NCI-H748 (cell line): ENCODE results near the gene OVOL2.
"Not testable (repeated sequence)": the region's sequence is repeated elsewhere in the genome, so short reads cannot be mapped to it uniquely, and the experiment has no call there.

Experiments
- DNase-seq: peaks from one replicate; lab custom pipeline; 2025; ENCODE audit not compliant: unreplicated experiment; lab: John Stamatoyannopoulos, UW

OVOL2 gene

DNA sequence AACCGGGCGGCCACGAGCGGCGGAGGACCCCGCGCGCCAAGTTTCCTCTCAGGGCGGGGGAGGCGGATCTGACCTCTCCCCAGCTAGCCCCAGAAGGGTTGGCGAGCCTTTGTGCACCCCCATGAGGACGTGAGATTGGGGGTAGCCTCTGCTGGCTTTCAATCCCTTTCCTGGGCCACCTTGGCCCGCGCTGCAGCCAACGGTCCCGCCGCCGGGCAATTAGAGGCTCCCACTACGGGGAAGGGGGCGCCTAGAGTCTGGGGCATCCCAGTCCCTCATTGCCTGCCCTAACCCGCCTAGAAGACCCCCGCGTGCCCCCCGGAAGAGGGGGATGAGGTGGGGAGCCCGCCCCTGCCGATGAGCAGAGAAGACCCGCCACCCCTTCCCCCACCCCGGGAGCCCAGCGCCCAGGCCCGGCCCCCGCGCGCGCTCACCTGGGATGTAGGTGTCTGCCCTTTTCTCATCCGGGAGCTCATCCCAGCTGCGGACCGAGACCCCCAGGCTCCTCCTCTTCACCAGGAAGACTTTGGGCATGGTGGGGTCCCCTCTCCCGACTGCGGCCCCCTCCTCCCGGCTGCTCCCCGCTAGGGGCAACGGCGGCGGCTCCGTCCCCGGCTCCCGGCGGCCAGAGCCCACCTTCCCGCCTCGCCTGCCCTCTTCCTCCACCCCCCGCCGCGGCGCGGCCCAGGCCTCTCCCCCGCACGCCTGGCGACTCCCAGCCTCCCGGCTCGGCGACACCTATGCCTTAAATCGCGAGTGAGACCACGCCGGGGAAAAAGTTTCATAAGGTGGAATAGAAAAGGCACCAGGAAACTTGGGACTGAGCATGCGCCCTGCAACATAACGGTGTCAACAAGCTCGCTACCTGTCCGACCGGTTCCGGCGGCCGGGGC, at the start of gene OVOL2:
OVOL2 (minus strand) TSS at position 816 of the 893 bp plus-strand sequence; CDS start at position 534, 282 bp downstream.
- peak; percentile 94 for DNase-seq

- DNase-seq: peak; percentile 97
Observed at GRCh38 chr20:18103497-18103896, 45.8 kb upstream of the OVOL2 start.

GRCh38 chr20:18101125-18101810, 43.6 kb upstream of the OVOL2 start:
- peak; percentile 57 for DNase-seq

GRCh38 chr20:18100569-18100968, 42.9 kb upstream of the OVOL2 start:
- DNase-seq: not testable (repeated sequence)

- DNase-seq: no peak
Observed at GRCh38 chr20:18094191-18094590, 36.5 kb upstream of the OVOL2 start.

DNA sequence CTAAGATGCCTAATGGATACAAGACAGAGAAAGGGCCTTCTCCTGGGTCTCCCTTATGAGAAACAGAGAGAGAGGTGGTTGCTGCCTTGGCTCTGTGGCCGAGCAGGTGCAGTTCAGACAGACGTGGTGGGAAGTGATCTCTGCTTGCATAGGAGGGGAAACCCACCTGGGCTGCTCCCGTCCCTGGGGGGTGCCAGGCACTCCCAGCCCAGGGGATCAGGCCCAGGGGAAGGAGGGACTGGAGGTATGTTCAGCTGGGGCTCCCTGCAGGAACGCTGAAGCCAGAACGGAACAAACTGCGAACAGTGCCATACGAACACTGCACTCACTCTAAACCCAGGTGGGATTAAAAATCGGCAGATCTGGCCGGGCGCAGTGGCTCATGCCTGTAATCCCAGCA, 35.7 kb upstream of the OVOL2 start:
- no peak for DNase-seq

DNA sequence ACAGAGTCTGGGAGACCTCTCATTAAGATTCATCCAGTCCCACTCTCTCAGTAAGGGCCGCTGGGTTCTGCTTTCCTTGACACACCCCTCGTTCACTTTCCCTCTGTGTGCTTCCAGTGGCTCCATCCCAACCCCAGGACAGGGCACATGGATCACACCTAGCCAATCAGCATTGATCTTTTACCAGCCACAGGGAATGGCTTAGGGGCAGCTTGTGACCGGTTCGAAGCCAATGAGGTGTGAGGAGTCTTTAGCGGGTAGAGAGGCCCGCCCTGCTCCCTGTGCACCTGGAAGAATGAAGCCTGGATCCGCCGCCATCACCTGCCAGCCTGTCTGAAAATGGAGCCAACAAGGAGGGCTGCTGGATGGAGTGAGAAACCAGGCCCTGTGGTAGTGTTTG, 35.2 kb upstream of the OVOL2 start:
- DNase-seq: no peak

- no peak for DNase-seq
Observed at GRCh38 chr20:18091623-18092022, 33.9 kb upstream of the OVOL2 start.

DNA sequence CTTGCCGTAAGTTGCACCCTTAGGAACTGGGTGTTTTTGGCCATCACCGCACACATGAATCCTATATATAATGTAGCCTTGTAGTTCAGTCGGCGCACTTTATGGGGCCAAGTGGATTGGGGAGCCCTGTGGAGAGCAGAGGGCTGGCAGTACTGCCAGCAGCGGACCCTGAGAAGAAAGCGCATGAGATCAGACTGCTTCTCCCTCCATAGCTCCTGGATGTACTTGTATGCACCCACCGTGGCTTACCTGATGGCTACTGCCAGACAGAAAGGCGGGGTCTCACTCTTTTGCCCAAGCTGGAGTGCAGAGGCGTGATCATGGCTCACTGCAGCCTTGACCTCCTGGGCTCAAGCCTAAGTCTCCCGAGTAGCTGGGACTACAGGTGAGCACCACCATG, 32.8 kb upstream of the OVOL2 start:
- DNase-seq: no peak

GRCh38 chr20:18090044-18090443, 32.3 kb upstream of the OVOL2 start:
- no peak for DNase-seq

DNA sequence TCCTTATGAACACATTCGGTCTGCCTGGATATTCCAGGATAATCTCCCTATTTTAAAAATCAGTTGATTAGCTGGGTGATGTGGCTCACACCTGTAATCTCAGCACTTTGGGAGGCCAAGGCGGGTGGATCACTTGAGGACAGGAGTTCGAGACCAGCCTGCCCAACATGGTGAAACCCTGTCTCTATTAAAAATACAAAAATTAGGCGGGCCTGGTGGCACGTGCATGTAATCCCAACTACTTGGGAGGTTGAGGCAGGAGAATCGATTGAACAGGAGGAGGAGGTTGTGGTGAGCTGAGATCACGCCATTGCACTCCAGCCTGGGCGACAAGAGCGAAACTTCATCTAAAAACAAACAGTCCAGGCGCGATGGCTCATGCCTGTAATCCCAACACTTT, 31.1 kb upstream of the OVOL2 start:
- not testable (repeated sequence) for DNase-seq

GRCh38 chr20:18088298-18088697, 30.6 kb upstream of the OVOL2 start:
- not testable (repeated sequence) for DNase-seq

- DNase-seq: no peak
Observed at GRCh38 chr20:18087054-18087453, 29.3 kb upstream of the OVOL2 start.

- DNase-seq: not testable (repeated sequence)
Observed at GRCh38 chr20:18080836-18081235, 23.1 kb upstream of the OVOL2 start.

DNA sequence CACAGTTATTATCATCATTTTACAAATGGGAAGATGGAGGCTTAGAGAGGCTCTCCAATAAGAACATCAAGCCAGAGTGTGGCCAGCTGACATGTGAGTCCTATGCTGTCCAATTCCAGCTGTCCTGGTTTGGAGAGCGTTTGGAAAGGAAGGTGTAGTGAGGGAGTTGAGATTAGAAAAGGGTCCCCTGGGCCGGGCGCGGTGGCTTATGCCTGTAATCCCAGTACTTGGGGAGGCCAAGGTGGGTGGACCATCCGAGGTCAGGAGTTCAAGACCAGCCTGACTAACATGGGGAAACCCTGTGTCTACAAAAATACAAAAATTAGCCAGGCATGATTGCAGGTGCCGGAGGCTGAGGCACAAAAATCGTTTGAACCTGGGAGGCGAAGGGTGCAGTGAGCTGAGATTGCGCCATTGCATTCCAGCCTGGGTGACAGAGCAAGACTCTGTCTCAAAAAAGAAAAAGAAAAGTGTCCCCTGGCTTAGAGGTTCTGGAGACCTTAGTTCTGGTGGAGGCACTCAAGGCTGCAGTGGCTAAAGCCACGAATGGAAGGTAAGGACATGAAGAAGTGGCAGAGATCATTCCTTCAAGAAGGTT, 22.1 kb upstream of the OVOL2 start:
- DNase-seq: no peak

DNA sequence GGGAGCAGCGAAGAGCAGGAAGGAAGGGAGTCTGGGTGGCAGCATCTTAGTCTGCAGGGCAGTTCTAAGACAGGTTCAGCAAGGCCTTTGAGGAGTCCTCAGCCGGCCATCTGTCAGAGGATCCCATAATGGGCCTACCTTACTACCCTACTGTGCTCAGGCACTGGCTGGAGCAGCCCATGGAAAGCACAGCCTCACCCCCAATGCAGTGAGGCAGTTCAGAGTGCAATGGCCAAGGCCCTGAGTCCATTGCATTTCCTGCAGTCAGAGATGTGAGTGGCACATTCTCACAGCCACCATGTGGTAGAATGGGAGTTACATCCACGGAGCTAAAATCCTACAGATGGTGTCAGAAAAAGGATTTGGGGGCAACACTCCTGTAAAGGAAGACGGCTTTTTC, 19.4 kb upstream of the OVOL2 start:
- DNase-seq: no peak

- DNase-seq: no peak
Observed at GRCh38 chr20:18072532-18072931, 14.8 kb upstream of the OVOL2 start.

DNA sequence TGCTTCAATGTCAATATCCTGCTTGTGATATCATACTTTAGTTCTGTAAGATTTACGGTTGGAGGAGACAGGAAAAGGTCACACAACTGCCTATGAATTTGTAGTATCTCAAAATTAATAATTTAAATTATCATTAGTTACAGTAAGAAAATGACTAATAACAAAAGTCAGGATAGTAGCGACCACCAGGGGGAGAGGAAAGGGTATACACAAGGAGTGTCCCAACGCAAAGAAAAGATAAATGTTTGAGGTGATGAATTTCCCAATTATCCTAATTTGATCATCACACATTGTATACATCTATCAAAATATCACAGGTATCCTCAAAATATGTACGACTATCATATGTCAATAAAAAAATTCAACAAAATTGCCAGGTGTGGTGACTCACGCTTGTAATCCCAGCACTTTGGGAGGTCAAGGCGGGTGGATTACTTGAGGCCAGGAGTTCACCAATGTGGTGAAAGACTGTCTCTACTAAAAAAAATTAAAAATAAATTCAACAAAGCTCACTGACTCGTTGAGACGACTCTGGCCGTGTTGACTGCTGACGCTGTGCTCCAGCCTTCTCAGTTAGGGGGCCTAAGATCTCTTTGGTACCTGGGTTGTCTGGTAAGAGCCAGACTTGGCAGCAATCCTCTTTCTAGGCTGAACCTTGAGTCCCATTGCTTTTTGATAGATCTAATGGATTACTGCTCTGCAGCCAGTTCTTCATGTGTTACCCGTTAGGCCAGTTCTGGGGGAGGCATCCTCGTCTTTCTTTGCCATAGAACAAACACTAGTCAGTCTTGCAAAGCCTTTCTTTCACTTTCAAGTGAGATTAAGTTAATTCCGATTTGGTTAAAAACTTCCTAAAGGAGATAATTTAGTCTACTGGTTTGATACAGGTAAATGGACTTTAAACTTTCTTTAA, 9.0 kb upstream of the OVOL2 start:
- DNase-seq: peak; percentile 18

GRCh38 chr20:18063676-18064075, 6.0 kb upstream of the OVOL2 start:
- no peak for DNase-seq

GRCh38 chr20:18059603-18060002, 1.9 kb upstream of the OVOL2 start:
- DNase-seq: no peak
